IMR-90 (cell line): Measurements from ENCODE around the gene PRDM12. TPM values are rescaled to one million over a fixed set of nuclear protein-coding genes. Genes with fewer than 3 reads are reported as not detected.

Source experiments
- ATAC-seq: fragments of 200-7000 bp; cut with Tn5 transposase; 2 replicates; pipeline ENCODE4 v1.9.1; 2020; ENCODE audit warnings: low read depth, mild to moderate bottlenecking, moderate library complexity
- BruUV-seq: library from RNA; stranded (reverse); fragments of 400-500 nt; replicated peaks from 2 replicates; lab custom pipeline; 2021; lab: Mats Ljungman, UMichigan
- CTCF ChIA-PET: fragments of 300-600 bp; formaldehyde crosslinking; extraction: SDS; loops from one replicate; lab custom pipeline; 2021; ENCODE audit warnings: antibody characterized with exemption; lab: Yijun Ruan, JAX
- POLR2A ChIA-PET: fragments of 300-600 bp; sonication (Branson Sonifier 250); formaldehyde crosslinking; loops from one replicate; lab custom pipeline; 2022; ENCODE audit warnings: antibody characterized with exemption; ENCODE audit not compliant: unreplicated experiment; lab: Charles Lee
- DNase-seq: peaks from one replicate; pipeline ENCODE4 v3.0.0; 2013
- H2AFZ ChIP-seq: replicated peaks from 2 replicates; pipeline ENCODE3; 2013; ENCODE audit warnings: low read length, mild to moderate bottlenecking; ENCODE audit not compliant: poor library complexity
- H2AK5ac ChIP-seq: 2 replicates; pipeline ENCODE4 v1.6.1; 2013; ENCODE audit warnings: low read depth, low read length, inconsistent platforms
- H2AK9ac ChIP-seq: replicated peaks from 2 replicates; pipeline ENCODE3; 2013; ENCODE audit warnings: mild to moderate bottlenecking, low read depth, low read length, moderate library complexity; ENCODE audit not compliant: poor library complexity
- H2BK120ac ChIP-seq: 2 replicates; pipeline ENCODE4 v1.6.1; 2013; ENCODE audit warnings: low read depth, low read length, inconsistent platforms
- H2BK15ac ChIP-seq: 3 replicates; pipeline ENCODE4 v1.6.1; 2013; ENCODE audit warnings: low read depth, low read length, inconsistent platforms
- H2BK20ac ChIP-seq: 2 replicates; pipeline ENCODE4 v1.6.1; 2013; ENCODE audit warnings: low read depth, mild to moderate bottlenecking, inconsistent platforms, low read length, moderate library complexity
- H2BK5ac ChIP-seq: 2 replicates; pipeline ENCODE4 v1.6.1; 2013; ENCODE audit warnings: mild to moderate bottlenecking, low read depth, low read length, inconsistent platforms; ENCODE audit not compliant: poor library complexity, severe bottlenecking
- H3K14ac ChIP-seq: replicated peaks from 2 replicates; pipeline ENCODE4 v1.6.1; 2013; ENCODE audit warnings: low read depth, low read length, inconsistent platforms
- H3K18ac ChIP-seq: 2 replicates; pipeline ENCODE4 v1.6.1; 2013; ENCODE audit warnings: low read depth, low read length, control low read depth
- H3K23ac ChIP-seq: 2 replicates; pipeline ENCODE4 v1.6.1; 2013; ENCODE audit warnings: low read depth, low read length, inconsistent platforms
- H3K27ac ChIP-seq: 2 replicates; pipeline ENCODE4 v1.5.1; 2013; ENCODE audit warnings: mild to moderate bottlenecking, control low read depth, low read length; ENCODE audit not compliant: insufficient read depth
- H3K27me3 ChIP-seq: 2 replicates; pipeline ENCODE4 v1.6.1; 2013; ENCODE audit warnings: low read length; ENCODE audit not compliant: control insufficient read depth, insufficient read depth
- H3K36me3 ChIP-seq: 2 replicates; pipeline ENCODE4 v1.6.1; 2013; ENCODE audit warnings: low read length, mixed read lengths; ENCODE audit not compliant: control insufficient read depth, insufficient read depth
- H3K4ac ChIP-seq: 2 replicates; pipeline ENCODE4 v1.6.1; 2013; ENCODE audit warnings: low read depth, low read length, inconsistent platforms
- H3K4me1 ChIP-seq: 2 replicates; pipeline ENCODE4 v1.6.1; 2013; ENCODE audit warnings: low read length, mixed read lengths; ENCODE audit not compliant: control insufficient read depth, insufficient read depth
- H3K4me2 ChIP-seq: 2 replicates; pipeline ENCODE4 v1.6.1; 2013; ENCODE audit warnings: low read depth, mild to moderate bottlenecking, control low read depth, low read length, moderate library complexity
- H3K4me3 ChIP-seq: 2 replicates; pipeline ENCODE4 v1.5.1; 2013; ENCODE audit warnings: low read depth, mild to moderate bottlenecking, control low read depth, low read length, moderate library complexity; ENCODE audit not compliant: insufficient read depth
- H3K56ac ChIP-seq: 2 replicates; pipeline ENCODE4 v1.6.1; 2013; ENCODE audit warnings: low read length, inconsistent platforms; ENCODE audit not compliant: insufficient read depth; ENCODE audit errors: extremely low read depth
- H3K79me1 ChIP-seq, 2 experiments: 2 replicates each; pipeline ENCODE4 v1.6.1; 2013; ENCODE audit warnings: low read length in 2 of 2, inconsistent platforms in 1 of 2, low read depth in 1 of 2
- H3K9ac ChIP-seq: 2 replicates; pipeline ENCODE4 v1.6.1; 2013; ENCODE audit warnings: low read depth, low read length, control low read depth
- H3K9me1 ChIP-seq: 2 replicates; pipeline ENCODE4 v1.6.1; 2013; ENCODE audit warnings: low read length, inconsistent platforms; ENCODE audit not compliant: insufficient read depth
- H3K9me3 ChIP-seq: 2 replicates; pipeline ENCODE4 v1.6.1; 2013; ENCODE audit warnings: low read length; ENCODE audit not compliant: control insufficient read depth, insufficient read depth
- H4K20me1 ChIP-seq: 2 replicates; pipeline ENCODE4 v1.6.1; 2013; ENCODE audit warnings: low read length, inconsistent platforms; ENCODE audit not compliant: insufficient read depth
- H4K5ac ChIP-seq: 2 replicates; pipeline ENCODE4 v1.6.1; 2013; ENCODE audit warnings: mild to moderate bottlenecking, low read depth, low read length, control low read depth
- H4K8ac ChIP-seq, 2 experiments: 2 replicates each; pipeline ENCODE4 v1.6.1; 2013; ENCODE audit warnings: low read depth in 2 of 2, low read length in 2 of 2, control low read depth in 1 of 2, inconsistent platforms in 1 of 2
- H4K91ac ChIP-seq: 2 replicates; pipeline ENCODE4 v1.6.1; 2013; ENCODE audit warnings: low read depth, low read length, inconsistent platforms; ENCODE audit not compliant: insufficient read depth
- BHLHE40 ChIP-seq: fragments of 150-350 bp; IDR thresholded peaks from 2 replicates; pipeline ENCODE4 v1.6.1; 2016; ENCODE audit warnings: mild to moderate bottlenecking, low read depth, low read length
- CEBPB ChIP-seq: IDR thresholded peaks from 2 replicates; pipeline ENCODE4 v1.6.1; 2012; ENCODE audit warnings: low read depth, low read length, improper control_type of control experiment
- CHD1 ChIP-seq: IDR thresholded peaks from 2 replicates; pipeline ENCODE4 v1.6.1; 2012; ENCODE audit warnings: low read depth, low read length, improper control_type of control experiment
- CTCF ChIP-seq: conservative IDR thresholded peaks from 2 replicates; pipeline ENCODE4 v1.5.1; 2012; ENCODE audit warnings: mild to moderate bottlenecking, low read depth, low read length, improper control_type of control experiment
- ELK1 ChIP-seq: fragments of 150-350 bp; IDR thresholded peaks from 2 replicates; pipeline ENCODE4 v1.6.1; 2016; ENCODE audit warnings: low read depth, mild to moderate bottlenecking, low read length, moderate library complexity, borderline replicate concordance
- FOS ChIP-seq: fragments of 150-350 bp; IDR thresholded peaks from 2 replicates; pipeline ENCODE4 v1.6.1; 2016; ENCODE audit warnings: low read depth, low read length
- MAFK ChIP-seq: IDR thresholded peaks from 2 replicates; pipeline ENCODE4 v1.6.1; 2012; ENCODE audit warnings: low read depth, low read length, improper control_type of control experiment
- MAZ ChIP-seq: IDR thresholded peaks from 2 replicates; pipeline ENCODE4 v1.6.1; 2012; ENCODE audit warnings: low read depth, mild to moderate bottlenecking, low read length, improper control_type of control experiment, moderate library complexity, borderline replicate concordance
- RFX5 ChIP-seq: IDR thresholded peaks from 2 replicates; pipeline ENCODE4 v1.8.0; 2012; ENCODE audit warnings: low read depth, mild to moderate bottlenecking, low read length, moderate library complexity
- USF2 ChIP-seq: fragments of 150-350 bp; IDR thresholded peaks from 2 replicates; pipeline ENCODE4 v1.6.1; 2017; ENCODE audit warnings: mild to moderate bottlenecking, antibody characterized with exemption, low read length, low read depth
- WGBS, 2 experiments: methylation state at CpG; one replicate each; pipeline versions ENCODE4 v1.1.5 to v1.1.7; 2013; ENCODE audit warnings: missing lambda C conversion rate in 2 of 2; ENCODE audit not compliant: insufficient read length in 1 of 2; ENCODE audit errors: extremely low coverage in 2 of 2; 5-methylcytosine and 5-hydroxymethylcytosine counted together
- dilution Hi-C: fragments of 300-500 bp; cut with HindIII; formaldehyde crosslinking; loops from one replicate; pipeline ENCODE4 v1.14.3; 2018; ENCODE audit warnings: low sequenced_read_pairs; ENCODE audit not compliant: unreplicated experiment
- in situ Hi-C: fragments of 300-500 bp; cut with MboI; formaldehyde crosslinking; loops from 3 replicates; pipeline ENCODE4 v1.14.3; 2019; ENCODE audit warnings: low sequenced_read_pairs, inconsistent platforms, mixed read lengths
- intact Hi-C: fragments of 100-400 bp; cut with micrococcal nuclease; formaldehyde crosslinking; loops from 2 replicates; pipeline ENCODE4 v1.10.0; 2022
- polyA plus RNA-seq, 3 experiments: library from polyadenylated mRNA; depleted of rRNA; stranded (reverse); fragments of >200 nt; gene quantifications; 2 replicates each; pipeline ENCODE4 v1.2.3, GENCODE V29; 2012; ENCODE audit warnings: low replicate concordance in 1 of 3
- total RNA-seq: library from RNA; depleted of rRNA; stranded (reverse); fragments of >200 nt; gene quantifications from 2 replicates; pipeline ENCODE4 v1.2.3, GENCODE V29; 2012

Gene PRDM12
- total and polyA plus RNA-seq, 2 of the 4 experiments (the other 2 are of a cell fraction), result not detected

- H2AK5ac ChIP-seq, result no peak overlapping the region
- H3K9me3 ChIP-seq, result peaks cover 2% of the 10 kb centered on the region; the same call in 1 of the 2 replicates
- in situ Hi-C loops (no loop called here), intact Hi-C loops (no loop called here), dilution Hi-C loops (no loop called here)
- CTCF ChIA-PET, result no interaction called here
- no peaks in the 10 kb centered on the region for H3K79me1 ChIP-seq
- no peak overlapping the region for H3K27ac ChIP-seq
- 83% methylated on average over 1 of the region's 8 CpGs; no CpG with 5 or more reads in 1 of the 2 experiments for WGBS, 2 experiments
- H4K91ac ChIP-seq, result no peak overlapping the region
- no peak overlapping the region for H2BK15ac ChIP-seq
- POLR2A ChIA-PET, result no interaction called here
- no peak overlapping the region for H3K18ac ChIP-seq
- no peak overlapping the region for H2BK5ac ChIP-seq
- H3K4me3 ChIP-seq, result no peak overlapping the region
- H3K56ac ChIP-seq, result no peak overlapping the region
- no peak overlapping the region for H2BK120ac ChIP-seq
- H3K27me3 ChIP-seq, result no peaks in the 10 kb centered on the region
- no peak overlapping the region for H4K8ac ChIP-seq
- no peak overlapping the region for H2BK20ac ChIP-seq
- H2AFZ ChIP-seq, result no peak overlapping the region
- DNase-seq (no peak), ATAC-seq (no peak)
- H3K4me2 ChIP-seq, result no peak overlapping the region
- no TSS peak for BruUV-seq
- no peaks in the 10 kb centered on the region for H3K4me1 ChIP-seq
- no peak overlapping the region for H3K4ac ChIP-seq
- H3K9me1 ChIP-seq, result peaks cover 4% of the 10 kb centered on the region; the same call in 1 of the 2 replicates
- H3K9ac ChIP-seq, result no peak overlapping the region
- no peaks in the 10 kb centered on the region for H4K20me1 ChIP-seq
- H3K23ac ChIP-seq, result no peak overlapping the region
- H2AK9ac ChIP-seq, result no peak overlapping the region
- no peak overlapping the region for H4K5ac ChIP-seq
- peaks cover 8% of the 10 kb centered on the region for H3K36me3 ChIP-seq
- H3K14ac ChIP-seq, result no peak overlapping the region
- TF ChIP-seq MAZ (no peak), CTCF (no peak), BHLHE40 (no peak), RFX5 (no peak), MAFK (no peak), CEBPB (no peak), USF2 (no peak), ELK1 (no peak), CHD1 (no peak), FOS (no peak)
Measured at GRCh38 chr9:130642926-130643325, 21.5 kb upstream of the PRDM12 start.
